Prostate gland (tissue), 2 donors: Measurements from ENCODE around the gene SCMH1.

Experiments used
- CTCF ChIP-seq, 4 experiments: fragments of 200-600 bp in 2 of 4; fragments of 450-650 bp in 2 of 4; sonication (generic) in 2 of 4; IDR thresholded peaks; 1 replicate in 3 of 4; 2 replicates in 1 of 4; pipeline ENCODE4 v1.5.1; 2016 to 2019; ENCODE audit warnings: antibody characterized with exemption in 4 of 4, mild to moderate bottlenecking in 2 of 4, moderate library complexity in 2 of 4
- POLR2A ChIP-seq: fragments of 450-650 bp; IDR thresholded peaks from one replicate; pipeline ENCODE4 v1.6.1; 2016; ENCODE audit warnings: antibody characterized with exemption, mild to moderate bottlenecking
- POLR2AphosphoS5 ChIP-seq: sonication (generic); formaldehyde crosslinking; IDR thresholded peaks from one replicate; pipeline ENCODE4 v1.6.1; 2017; ENCODE audit warnings: antibody characterized with exemption

GRCh38 chr1:41162441-41162840 is 79.7 kb downstream of the SCMH1 start:
- TF ChIP-seq POLR2A (no peak), CTCF (IDR thresholded peaks at IDR 0.05) (no peak), POLR2AphosphoS5 (no peak)
